ENCODE measurements around the gene UPF1.

The UPF1 gene

GRCh38 chr19:18840288-18841267, 8.8 kb downstream of the UPF1 start:
- DNase-seq (ENCODE audit: low read depth), result no peak

- DNase-seq (ENCODE audit: low read depth), result no peak
Measured at GRCh38 chr19:18841400-18841799, 9.6 kb downstream of the UPF1 start.

- DNase-seq (ENCODE audit: low read depth), result no peak
Measured at GRCh38 chr19:18842166-18842565, 10.4 kb downstream of the UPF1 start.

- no peak for DNase-seq (ENCODE audit: low read depth)
Measured at GRCh38 chr19:18843960-18844359, 12.2 kb downstream of the UPF1 start.

GRCh38 chr19:18844806-18845329, 13.1 kb downstream of the UPF1 start:
- DNase-seq (ENCODE audit: low read depth), result no peak

GRCh38 chr19:18845961-18846360, 14.2 kb downstream of the UPF1 start:
- no peak for DNase-seq (ENCODE audit: low read depth)

- DNase-seq (ENCODE audit: low read depth), result no peak
Measured at GRCh38 chr19:18846862-18847548, 15.2 kb downstream of the UPF1 start.

- no peak for DNase-seq (ENCODE audit: low read depth)
Measured at GRCh38 chr19:18847549-18848463, 16.0 kb downstream of the UPF1 start.

- DNase-seq (ENCODE audit: low read depth), result no peak
Measured at GRCh38 chr19:18848878-18849661, 17.3 kb downstream of the UPF1 start.

GRCh38 chr19:18849838-18850400, 18.2 kb downstream of the UPF1 start:
- no peak for DNase-seq (ENCODE audit: low read depth)

GRCh38 chr19:18850471-18851375, 19.0 kb downstream of the UPF1 start:
- no peak for DNase-seq (ENCODE audit: low read depth)

GRCh38 chr19:18851673-18852325, 20.0 kb downstream of the UPF1 start:
- DNase-seq (ENCODE audit: low read depth), result no peak

GRCh38 chr19:18852648-18853047, 20.9 kb downstream of the UPF1 start:
- no peak for DNase-seq (ENCODE audit: low read depth)

GRCh38 chr19:18853755-18854427, 22.1 kb downstream of the UPF1 start:
- DNase-seq (ENCODE audit: low read depth), result no peak

- no peak for DNase-seq (ENCODE audit: low read depth)
Measured at GRCh38 chr19:18854982-18855381, 23.2 kb downstream of the UPF1 start.

- no peak for DNase-seq (ENCODE audit: low read depth)
Measured at GRCh38 chr19:18855647-18856384, 24.1 kb downstream of the UPF1 start.

- no peak for DNase-seq (ENCODE audit: low read depth)
Measured at GRCh38 chr19:18856385-18857126, 24.8 kb downstream of the UPF1 start.

All from non-pigmented ciliary epithelial cell (primary cell).